Skeletal muscle cell (primary cell): ENCODE results near the gene EAF1.
"Not testable (repeated sequence)": the region's sequence is repeated elsewhere in the genome, so short reads cannot be mapped to it uniquely, and the experiment has no call there.

Source experiments
- DNase-seq: peaks from one replicate; pipeline ENCODE4 v3.0.0-alpha.2; 2010; ENCODE audit warnings: low read depth
- H3K4me3 ChIP-seq: 2 replicates; pipeline ENCODE4 v1.5.1; 2011; ENCODE audit warnings: low read depth, mild to moderate bottlenecking, control low read depth, low read length, moderate library complexity

The EAF1 gene

GRCh38 chr3:15449489-15450224, 22.3 kb downstream of the EAF1 start:
- DNase-seq: no peak
- no peak overlapping the region for H3K4me3 ChIP-seq

GRCh38 chr3:15450438-15451215, 23.2 kb downstream of the EAF1 start:
- no peak overlapping the region for H3K4me3 ChIP-seq

GRCh38 chr3:15451216-15452113, 24.1 kb downstream of the EAF1 start:
- H3K4me3 ChIP-seq: no peak overlapping the region
- no peak for DNase-seq

More at GRCh38 chr3:15450438-15451215, 23.2 kb downstream of the EAF1 start:
- no peak for DNase-seq

- H3K4me3 ChIP-seq: no peak overlapping the region
- no peak for DNase-seq
Measured at GRCh38 chr3:15452156-15452555, 24.8 kb downstream of the EAF1 start.

- no peak overlapping the region for H3K4me3 ChIP-seq
- no peak for DNase-seq
Measured at GRCh38 chr3:15452961-15453360, 25.6 kb downstream of the EAF1 start.

GRCh38 chr3:15453501-15453900, 26.1 kb downstream of the EAF1 start:
- no peak overlapping the region for H3K4me3 ChIP-seq
- no peak for DNase-seq

GRCh38 chr3:15453991-15454625, 26.7 kb downstream of the EAF1 start:
- DNase-seq: no peak
- H3K4me3 ChIP-seq: no peak overlapping the region

- DNase-seq: no peak
- no peak overlapping the region for H3K4me3 ChIP-seq
Measured at GRCh38 chr3:15454965-15455364, 27.6 kb downstream of the EAF1 start.

- no peak overlapping the region for H3K4me3 ChIP-seq
- DNase-seq: no peak
Measured at GRCh38 chr3:15455756-15456155, 28.4 kb downstream of the EAF1 start.

GRCh38 chr3:15456321-15456720, 28.9 kb downstream of the EAF1 start:
- DNase-seq: no peak

GRCh38 chr3:15456915-15457314, 29.5 kb downstream of the EAF1 start:
- DNase-seq, H3K4me3 ChIP-seq: not testable (repeated sequence)

More at GRCh38 chr3:15456321-15456720, 28.9 kb downstream of the EAF1 start:
- no peak overlapping the region for H3K4me3 ChIP-seq

GRCh38 chr3:15458212-15458780, 30.9 kb downstream of the EAF1 start:
- no peak for DNase-seq
- no peak overlapping the region for H3K4me3 ChIP-seq

- no peak overlapping the region for H3K4me3 ChIP-seq
- no peak for DNase-seq
Measured at GRCh38 chr3:15460891-15461531, 33.6 kb downstream of the EAF1 start.

- no peak overlapping the region for H3K4me3 ChIP-seq
- no peak for DNase-seq
Measured at GRCh38 chr3:15462451-15462850, 35.1 kb downstream of the EAF1 start.

GRCh38 chr3:15465876-15466585, 38.6 kb downstream of the EAF1 start:
- DNase-seq: no peak
- H3K4me3 ChIP-seq: no peak overlapping the region

GRCh38 chr3:15467227-15468181, 40.1 kb downstream of the EAF1 start:
- H3K4me3 ChIP-seq: no peak overlapping the region
- no peak for DNase-seq

- DNase-seq: no peak
- no peak overlapping the region for H3K4me3 ChIP-seq
Measured at GRCh38 chr3:15470261-15470660, 42.9 kb downstream of the EAF1 start.
